Fibroblast of lung (primary cell): ENCODE results near the gene FAM13A. TPM values are rescaled to one million over a fixed set of nuclear protein-coding genes. Genes with fewer than 3 reads are reported as not detected.

Source experiments
- DNase-seq, 2 donors: peaks; one replicate each; pipeline versions ENCODE4 v3.0.0 to v3.0.0-alpha.2; 2010; ENCODE audit warnings: low read depth in 2 of 2
- H2AFZ ChIP-seq: 2 replicates; pipeline ENCODE4 v1.5.1; 2012; ENCODE audit warnings: low read length, control low read depth, inconsistent platforms
- H3K27ac ChIP-seq: 2 replicates; pipeline ENCODE4 v1.5.1; 2011; ENCODE audit warnings: low read length, control low read depth; ENCODE audit not compliant: insufficient read depth
- H3K27me3 ChIP-seq: 2 replicates; pipeline ENCODE4 v1.5.1; 2011; ENCODE audit warnings: mild to moderate bottlenecking, low read length; ENCODE audit not compliant: control insufficient read depth, insufficient read depth
- H3K36me3 ChIP-seq: 2 replicates; pipeline ENCODE4 v1.5.1; 2011; ENCODE audit warnings: low read length; ENCODE audit not compliant: control insufficient read depth, insufficient read depth
- H3K4me1 ChIP-seq: 2 replicates; pipeline ENCODE4 v1.5.1; 2011; ENCODE audit warnings: low read length; ENCODE audit not compliant: control insufficient read depth, insufficient read depth; ENCODE audit errors: extremely low read depth
- H3K4me2 ChIP-seq: 2 replicates; pipeline ENCODE4 v1.5.1; 2011; ENCODE audit warnings: low read length, control low read depth; ENCODE audit not compliant: insufficient read depth; ENCODE audit errors: extremely low read depth
- H3K4me3 ChIP-seq, 4 experiments: fragments of 200-600 bp in 1 of 4; sonication (generic) in 1 of 4; replicated peaks in 1 of 4; 2 replicates each; pipeline ENCODE4 v1.5.1; 2011 to 2016; ENCODE audit warnings: low read length in 4 of 4, low read depth in 3 of 4, mild to moderate bottlenecking in 3 of 4, control low read depth in 2 of 4, inconsistent platforms in 1 of 4, mixed read lengths in 1 of 4; ENCODE audit not compliant: insufficient read depth in 1 of 4; ENCODE audit errors: control extremely low read depth in 1 of 4
- H3K79me2 ChIP-seq: 2 replicates; pipeline ENCODE4 v1.5.1; 2012; ENCODE audit warnings: mild to moderate bottlenecking, low read length, inconsistent platforms; ENCODE audit not compliant: control insufficient read depth, insufficient read depth
- H3K9ac ChIP-seq: 2 replicates; pipeline ENCODE4 v1.5.1; 2011; ENCODE audit warnings: mild to moderate bottlenecking, low read length, control low read depth; ENCODE audit not compliant: insufficient read depth
- H3K9me3 ChIP-seq: 2 replicates; pipeline ENCODE4 v1.5.1; 2012; ENCODE audit warnings: low read depth, low read length; ENCODE audit not compliant: control insufficient read depth, insufficient read depth
- H4K20me1 ChIP-seq: 2 replicates; pipeline ENCODE4 v1.5.1; 2011; ENCODE audit warnings: low read length; ENCODE audit not compliant: control insufficient read depth, insufficient read depth; ENCODE audit errors: extremely low read depth
- EZH2 ChIP-seq: IDR thresholded peaks from 2 replicates; pipeline ENCODE4 v1.5.1; 2012; ENCODE audit warnings: low read length, control low read depth, mild to moderate bottlenecking; ENCODE audit errors: missing control alignments
- polyA plus RNA-seq, 2 donors: library from polyadenylated mRNA; depleted of rRNA in 1 of 2; stranded (reverse) in 1 of 2; unstranded in 1 of 2; fragments of >200 nt; gene quantifications; 2 replicates each; pipeline ENCODE4 v1.2.1, GENCODE V29; 2011 to 2012; ENCODE audit warnings: missing spikeins in 1 of 2
- total RNA-seq: library from RNA; depleted of rRNA; stranded (reverse); fragments of >200 nt; gene quantifications from 2 replicates; pipeline ENCODE4 v1.2.1, GENCODE V29; 2014
- TF ChIP-seq, protein P1 (sequence below), 2 donors: IDR thresholded peaks in 1 of 2; conservative IDR thresholded peaks in 1 of 2; 1 replicate in 1 of 2; 2 replicates in 1 of 2; pipeline ENCODE4 v1.5.1; 2011 to 2012; ENCODE audit warnings: low read length in 2 of 2, control low read depth in 1 of 2, inconsistent platforms in 1 of 2, low read depth in 1 of 2, mild to moderate bottlenecking in 1 of 2

Gene FAM13A
- total and polyA plus RNA-seq, 2 donors (not counting 1 experiment from before 2014, with no cell fraction given) = 14.3 to 23.9 TPM

- DNase-seq = no peak
- H3K9me3 ChIP-seq = no peaks in the 10 kb centered on the region
- H2AFZ ChIP-seq = no peak overlapping the region
- H3K79me2 ChIP-seq = no peaks in the 10 kb centered on the region
- no peak overlapping the region for H3K4me2 ChIP-seq
- H3K4me1 ChIP-seq = no peaks in the 10 kb centered on the region
- no peaks in the 10 kb centered on the region for H4K20me1 ChIP-seq
- H3K9ac ChIP-seq = no peak overlapping the region
- no peaks in the 10 kb centered on the region for H3K36me3 ChIP-seq
- H3K27ac ChIP-seq = no peak overlapping the region
- TF ChIP-seq, protein P1, sequence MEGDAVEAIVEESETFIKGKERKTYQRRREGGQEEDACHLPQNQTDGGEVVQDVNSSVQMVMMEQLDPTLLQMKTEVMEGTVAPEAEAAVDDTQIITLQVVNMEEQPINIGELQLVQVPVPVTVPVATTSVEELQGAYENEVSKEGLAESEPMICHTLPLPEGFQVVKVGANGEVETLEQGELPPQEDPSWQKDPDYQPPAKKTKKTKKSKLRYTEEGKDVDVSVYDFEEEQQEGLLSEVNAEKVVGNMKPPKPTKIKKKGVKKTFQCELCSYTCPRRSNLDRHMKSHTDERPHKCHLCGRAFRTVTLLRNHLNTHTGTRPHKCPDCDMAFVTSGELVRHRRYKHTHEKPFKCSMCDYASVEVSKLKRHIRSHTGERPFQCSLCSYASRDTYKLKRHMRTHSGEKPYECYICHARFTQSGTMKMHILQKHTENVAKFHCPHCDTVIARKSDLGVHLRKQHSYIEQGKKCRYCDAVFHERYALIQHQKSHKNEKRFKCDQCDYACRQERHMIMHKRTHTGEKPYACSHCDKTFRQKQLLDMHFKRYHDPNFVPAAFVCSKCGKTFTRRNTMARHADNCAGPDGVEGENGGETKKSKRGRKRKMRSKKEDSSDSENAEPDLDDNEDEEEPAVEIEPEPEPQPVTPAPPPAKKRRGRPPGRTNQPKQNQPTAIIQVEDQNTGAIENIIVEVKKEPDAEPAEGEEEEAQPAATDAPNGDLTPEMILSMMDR (conservative IDR thresholded peaks at IDR 0.05 in 1 of 2, IDR thresholded peaks at IDR 0.05 in 1 of 2; ENCODE audit: low read depth in 1 of 2, low read length in 2 of 2) = no peak
- no peak for TF ChIP-seq EZH2
- H3K4me3 ChIP-seq = no peak overlapping the region
- H3K27me3 ChIP-seq = no peaks in the 10 kb centered on the region
Observed at GRCh38 chr4:88693792-88694191, 363.2 kb downstream of the FAM13A start.

GRCh38 chr4:88690355-88690754, 366.6 kb downstream of the FAM13A start:
- Histone ChIP-seq H2AFZ (no peak overlapping the region), H3K9me3 (no peaks in the 10 kb centered on the region), H3K4me1 (no peaks in the 10 kb centered on the region), H3K79me2 (no peaks in the 10 kb centered on the region), H3K4me2 (no peak overlapping the region), H3K27me3 (no peaks in the 10 kb centered on the region), H4K20me1 (no peaks in the 10 kb centered on the region), H3K27ac (no peak overlapping the region), H3K9ac (no peak overlapping the region), H3K36me3 (no peaks in the 10 kb centered on the region), H3K4me3 (no peak overlapping the region)
- TF ChIP-seq, protein P1 (conservative IDR thresholded peaks at IDR 0.05 in 1 of 2, IDR thresholded peaks at IDR 0.05 in 1 of 2; ENCODE audit: low read depth in 1 of 2, low read length in 2 of 2) = no peak
- no peak for TF ChIP-seq EZH2
- peak; percentile 41 to 58 for DNase-seq

GRCh38 chr4:88681209-88681608, 375.8 kb downstream of the FAM13A start:
- no peak for DNase-seq
- no peaks in the 10 kb centered on the region for H4K20me1 ChIP-seq
- no peak overlapping the region for H3K4me2 ChIP-seq
- H3K36me3 ChIP-seq = no peaks in the 10 kb centered on the region
- no peak overlapping the region for H3K27ac ChIP-seq
- no peaks in the 10 kb centered on the region for H3K79me2 ChIP-seq
- TF ChIP-seq EZH2 = no peak
- TF ChIP-seq, protein P1 (conservative IDR thresholded peaks at IDR 0.05 in 1 of 2, IDR thresholded peaks at IDR 0.05 in 1 of 2; ENCODE audit: low read depth in 1 of 2, low read length in 2 of 2) = no peak
- no peak overlapping the region for H3K4me3 ChIP-seq
- H3K4me1 ChIP-seq = no peaks in the 10 kb centered on the region
- H3K27me3 ChIP-seq = no peaks in the 10 kb centered on the region
- no peaks in the 10 kb centered on the region for H3K9me3 ChIP-seq
- H3K9ac ChIP-seq = no peak overlapping the region
- H2AFZ ChIP-seq = no peak overlapping the region

Other genes with a start within 250 kb of the FAM13A start
- gene TIGD2, start 54.3 kb upstream of the FAM13A start, total RNA-seq = 11.0 and 11.7 TPM in 2 replicates
- 4.5 and 6.1 TPM in 2 replicates for gene TIGD2, start 54.3 kb upstream of the FAM13A start, polyA plus RNA-seq